GM12878 (cell line): ENCODE results near the gene VAV2. TPM values are rescaled to one million over a fixed set of nuclear protein-coding genes. Genes with fewer than 3 reads are reported as not detected.
A peak's percentile ranks its signal among the peaks of the same experiment; 100 is the strongest.

Experiments
- ATAC-seq: fragments of 200-7000 bp; cut with Tn5 transposase; 3 replicates; pipeline ENCODE4 v1.9.1; 2020; ENCODE audit warnings: mild to moderate bottlenecking, moderate library complexity
- BruUV-seq: library from RNA; stranded (reverse); fragments of 400-500 nt; replicated peaks from 2 replicates; lab custom pipeline; 2021; lab: Mats Ljungman, UMichigan
- CTCF ChIA-PET: fragments of 300-600 bp; sonication (Branson Sonifier 250); formaldehyde crosslinking; extraction: SDS; loops from one replicate; lab custom pipeline; 2021; ENCODE audit warnings: inconsistent platforms; lab: Yijun Ruan, JAX
- POLR2A ChIA-PET: fragments of 350-600 bp; formaldehyde crosslinking; extraction: SDS; loops from one replicate; lab custom pipeline; 2021; ENCODE audit warnings: inconsistent platforms; lab: Charles Lee
- RAD21 ChIA-PET: fragments of 300-600 bp; sonication (Branson Sonifier 250); formaldehyde crosslinking; loops from one replicate; lab custom pipeline; 2023; ENCODE audit warnings: antibody characterized with exemption; ENCODE audit not compliant: unreplicated experiment; lab: Charles Lee
- SMC1A ChIA-PET: fragments of 300-600 bp; sonication (Branson Sonifier 250); formaldehyde crosslinking; loops from one replicate; lab custom pipeline; 2023; ENCODE audit not compliant: unreplicated experiment, uncharacterized antibody; lab: Charles Lee
- DNase-seq: peaks from one replicate; pipeline ENCODE4 v3.0.0-alpha.2; 2011; ENCODE audit warnings: low read depth, low spot score
- FAIRE-seq: peaks from 3 replicates; lab custom pipeline; 2011; peaks lifted over from hg19 to GRCh38; lab: Jason Lieb, UNC
- H2AFZ ChIP-seq: 2 replicates; pipeline ENCODE4 v1.6.0; 2011; ENCODE audit warnings: low read depth, low read length, control low read depth; ENCODE audit not compliant: control insufficient read depth
- H3K27ac ChIP-seq: 2 replicates; pipeline ENCODE4 v1.5.1; 2011; ENCODE audit warnings: control low read depth; ENCODE audit not compliant: control insufficient read depth, insufficient read depth
- H3K27me3 ChIP-seq, 2 experiments: replicated peaks in 1 of 2; 2 replicates each; pipeline versions ENCODE4 v1.6.0 to v1.6.1; 2011; ENCODE audit warnings: low read length in 1 of 2; ENCODE audit not compliant: control insufficient read depth in 2 of 2, insufficient read depth in 2 of 2
- H3K36me3 ChIP-seq, 2 experiments: 2 replicates each; pipeline ENCODE4 v1.5.1; 2011; ENCODE audit warnings: low read length in 1 of 2; ENCODE audit not compliant: control insufficient read depth in 2 of 2, insufficient read depth in 2 of 2
- H3K4me1 ChIP-seq: 2 replicates; pipeline ENCODE4 v1.6.1; 2011; ENCODE audit warnings: mild to moderate bottlenecking, low read length, moderate library complexity, mixed read lengths; ENCODE audit not compliant: control insufficient read depth, insufficient read depth
- H3K4me2 ChIP-seq: 2 replicates; pipeline ENCODE4 v1.6.0; 2011; ENCODE audit warnings: control low read depth; ENCODE audit not compliant: control insufficient read depth, insufficient read depth
- H3K4me3 ChIP-seq: fragments of 200-600 bp; sonication (generic); 2 replicates; pipeline ENCODE4 v1.5.1; 2016
- H3K79me2 ChIP-seq: 2 replicates; pipeline ENCODE4 v1.6.0; 2011; ENCODE audit warnings: low read length; ENCODE audit not compliant: control insufficient read depth, insufficient read depth
- H3K9ac ChIP-seq: 2 replicates; pipeline ENCODE4 v1.8.0; 2011; ENCODE audit warnings: low read length, control low read depth, mixed read lengths; ENCODE audit not compliant: control insufficient read depth, insufficient read depth
- H3K9me3 ChIP-seq: replicated peaks from 3 replicates; pipeline ENCODE4 v1.5.1; 2011; ENCODE audit warnings: mild to moderate bottlenecking, low read length; ENCODE audit not compliant: control insufficient read depth, insufficient read depth
- H4K20me1 ChIP-seq: 2 replicates; pipeline ENCODE4 v1.6.0; 2011; ENCODE audit not compliant: control insufficient read depth, insufficient read depth
- BHLHE40 ChIP-seq, 2 experiments: fragments of 450-650 bp in 1 of 2; IDR thresholded peaks; 2 replicates each; pipeline ENCODE4 v1.6.1; 2011 to 2017; ENCODE audit warnings: low read depth in 2 of 2, borderline replicate concordance in 1 of 2, improper control_type of control experiment in 1 of 2, low read length in 1 of 2, mild to moderate bottlenecking in 1 of 2
- CHD2 ChIP-seq: IDR thresholded peaks from 2 replicates; pipeline ENCODE4 v1.6.1; 2011; ENCODE audit warnings: low read depth, low read length, improper control_type of control experiment, borderline replicate concordance
- CREM ChIP-seq: IDR thresholded peaks from 2 replicates; pipeline ENCODE4 v1.6.1; 2014; ENCODE audit warnings: antibody characterized with exemption, low read depth
- DPF2 ChIP-seq: fragments of 450-650 bp; IDR thresholded peaks from 2 replicates; pipeline ENCODE4 v1.6.1; 2017; ENCODE audit warnings: mild to moderate bottlenecking
- ESRRA ChIP-seq: IDR thresholded peaks from 2 replicates; pipeline ENCODE4 v1.6.1; 2012; ENCODE audit warnings: mild to moderate bottlenecking, low read length, improper control_type of control experiment
- ETV6 ChIP-seq, 2 experiments: fragments of 450-650 bp in 1 of 2; IDR thresholded peaks in 1 of 2; conservative IDR thresholded peaks in 1 of 2; 2 replicates each; pipeline ENCODE4 v1.6.1; 2014; ENCODE audit warnings: antibody characterized with exemption in 1 of 2, borderline replicate concordance in 1 of 2, low read depth in 1 of 2, mild to moderate bottlenecking in 1 of 2, moderate library complexity in 1 of 2
- EZH2 ChIP-seq: IDR thresholded peaks from 2 replicates; pipeline ENCODE4 v1.6.1; 2012; ENCODE audit warnings: low read depth, mild to moderate bottlenecking, control low read depth, inconsistent platforms, low read length, borderline replicate concordance; ENCODE audit not compliant: control insufficient read depth
- GATAD2B ChIP-seq: fragments of 450-650 bp; conservative IDR thresholded peaks from 2 replicates; pipeline ENCODE4 v1.6.1; 2017; ENCODE audit warnings: low read depth, mild to moderate bottlenecking, moderate library complexity
- HCFC1 ChIP-seq: fragments of 150-350 bp; IDR thresholded peaks from 2 replicates; pipeline ENCODE4 v1.6.1; 2014; ENCODE audit warnings: low read length
- HDGF ChIP-seq: fragments of 450-650 bp; IDR thresholded peaks from 2 replicates; pipeline ENCODE4 v1.6.1; 2016; ENCODE audit warnings: antibody characterized with exemption
- IKZF1 ChIP-seq: fragments of 450-650 bp; conservative IDR thresholded peaks from 2 replicates; pipeline ENCODE4 v1.6.1; 2017; ENCODE audit warnings: antibody characterized with exemption, mild to moderate bottlenecking
- IRF5 ChIP-seq: fragments of 450-650 bp; IDR thresholded peaks from 2 replicates; pipeline ENCODE4 v1.6.1; 2017; ENCODE audit warnings: borderline replicate concordance
- LARP7 ChIP-seq: fragments of 450-650 bp; IDR thresholded peaks from 2 replicates; pipeline ENCODE4 v1.6.1; 2017; ENCODE audit warnings: mild to moderate bottlenecking
- NFXL1 ChIP-seq: fragments of 450-650 bp; IDR thresholded peaks from 2 replicates; pipeline ENCODE4 v1.6.1; 2017; ENCODE audit warnings: antibody characterized with exemption, mild to moderate bottlenecking, borderline replicate concordance
- NFYA ChIP-seq: IDR thresholded peaks from 2 replicates; pipeline ENCODE4 v1.6.1; 2011; ENCODE audit warnings: low read depth, mild to moderate bottlenecking, low read length, improper control_type of control experiment, borderline replicate concordance
- POLR2AphosphoS2 ChIP-seq: IDR thresholded peaks from 2 replicates; pipeline ENCODE4 v1.6.1; 2011; ENCODE audit warnings: low read depth, mild to moderate bottlenecking, low read length, improper control_type of control experiment, moderate library complexity
- SPI1 ChIP-seq: IDR thresholded peaks from 2 replicates; pipeline ENCODE4 v1.6.1; 2011; ENCODE audit warnings: low read depth, mild to moderate bottlenecking, low read length, moderate library complexity, borderline replicate concordance; ENCODE audit not compliant: insufficient read depth
- SREBF1 ChIP-seq: IDR thresholded peaks from 2 replicates; pipeline ENCODE4 v1.6.1; 2012; ENCODE audit warnings: mild to moderate bottlenecking, low read length
- TBL1XR1 ChIP-seq: IDR thresholded peaks from 2 replicates; pipeline ENCODE4 v1.6.1; 2012; ENCODE audit warnings: low read depth, low read length, improper control_type of control experiment
- YBX1 ChIP-seq: fragments of 450-650 bp; IDR thresholded peaks from 2 replicates; pipeline ENCODE4 v1.6.1; 2016; ENCODE audit warnings: antibody characterized with exemption
- WGBS: methylation state at CpG from one replicate; pipeline ENCODE4 v1.1.6; 2016; ENCODE audit warnings: low lambda C conversion rate; ENCODE audit not compliant: insufficient replicate concordance, insufficient coverage; ENCODE audit errors: missing lambda C conversion rate; 5-methylcytosine and 5-hydroxymethylcytosine counted together
- in situ Hi-C: fragments of 300-500 bp; cut with MboI; formaldehyde crosslinking; loops from 9 replicates; pipeline ENCODE4 v1.14.3; 2018; ENCODE audit warnings: mixed read lengths
- intact Hi-C: fragments of 100-400 bp; cut with micrococcal nuclease; formaldehyde crosslinking; loops from one replicate; pipeline ENCODE4 v1.14.2; 2022; ENCODE audit not compliant: unreplicated experiment
- polyA plus RNA-seq, 11 experiments: library from polyadenylated mRNA; depleted of rRNA in 4 of 11; unstranded in 6 of 11; stranded (reverse) in 5 of 11; fragments of >200 nt; fragmentation: Nextera tagmentation in 4 of 11; fragmentation: Illumina TruSeq in 1 of 11; extraction: Ambion mirVana in 4 of 11; extraction: Trizol in 1 of 11; gene quantifications; 1 replicate in 1 of 11; 2 replicates in 10 of 11; pipeline versions ENCODE4 v1.2.1 to v1.2.3, GENCODE V29; 2011 to 2016; ENCODE audit warnings: inconsistent platforms in 2 of 11, missing spikeins in 2 of 11, low read depth in 1 of 11
- total RNA-seq, 4 experiments: library from RNA; depleted of rRNA in 3 of 4; stranded (reverse); fragments of >200 nt in 3 of 4; fragmentation: Illumina TruSeq in 1 of 4; extraction: Trizol in 1 of 4; gene quantifications; 2 replicates each; pipeline versions ENCODE4 v1.2.1 to v1.2.3, GENCODE V29; 2013 to 2021
- TF ChIP-seq, protein P1 (sequence below): fragments of 450-650 bp; formaldehyde crosslinking; IDR thresholded peaks from 2 replicates; pipeline ENCODE4 v1.4.0; 2020; ENCODE audit warnings: mild to moderate bottlenecking, moderate library complexity

VAV2 gene
- total and polyA plus RNA-seq, 10 of the 15 experiments (the other 5 are each of a cell fraction or from before 2014, with no cell fraction given): 0.13 to 43.9 (median 16.9) TPM

DNA sequence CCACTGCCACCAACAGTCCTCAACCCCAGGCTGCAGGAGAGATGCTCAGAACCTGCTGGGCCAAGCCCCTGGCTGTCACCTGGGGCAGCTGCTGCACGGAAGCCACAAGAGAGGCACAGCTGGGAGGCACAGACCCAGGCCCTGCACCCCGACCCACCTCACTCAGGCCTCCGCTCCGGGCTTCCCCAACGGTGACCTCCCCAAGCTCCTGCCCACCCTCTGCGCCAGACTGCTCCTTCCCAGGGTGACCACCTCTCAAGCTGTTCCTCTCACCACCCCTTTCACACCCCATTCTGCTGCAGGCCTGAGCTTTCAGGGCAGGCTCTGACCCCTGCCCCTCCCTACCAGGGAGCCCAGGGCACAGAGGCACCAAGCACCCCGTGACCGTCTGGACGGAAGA, 33.0 kb downstream of the VAV2 start:
- no peak for FAIRE-seq
- Histone ChIP-seq H4K20me1 (no peaks in the 10 kb centered on the region), H3K36me3 (peaks cover 0 to 4% of the 10 kb centered on the region in 2 experiments; a peak in 2 of 4 replicates), H3K9ac (peak overlapping the region; percentile 65), H3K79me2 (peaks cover 81% of the 10 kb centered on the region), H3K4me2 (peak overlapping the region; percentile 95), H3K27me3 (no peaks in the 10 kb centered on the region), H3K4me1 (peaks cover 62% of the 10 kb centered on the region), H3K4me3 (peak overlapping the region; percentile 64; the same call in 1 of the 2 replicates), H3K27ac (peak overlapping the region; percentile 88), H2AFZ (no peak overlapping the region), H3K9me3 (no peaks in the 10 kb centered on the region)
- in situ Hi-C loops: no loop called here
- ChIA-PET POLR2A (interaction anchor here (0.7 to 2.1 kb wide), 3 partner anchors 9 to 32 kb away, joined by 3 to 14 read pairs (median 6); no protein-coding TSS in a partner anchor), SMC1A (interaction anchor here (0.6 to 3.3 kb wide), 4 partner anchors 13 to 32 kb away, joined by 3 to 11 read pairs (median 4); no protein-coding TSS in a partner anchor), RAD21 (interaction anchor here (0.8 to 4.9 kb wide), 4 partner anchors 14 to 137 kb away, joined by 4 to 32 read pairs (median 6); no protein-coding TSS in a partner anchor), CTCF (interaction anchor here (1.3 to 1.6 kb wide), 2 partner anchors 34 to 177 kb away, joined by 4 to 5 read pairs; no protein-coding TSS in a partner anchor)
- intact Hi-C loops: no loop called here
- no TSS peak for BruUV-seq
- peak; percentile 5; the same call in 2 of the 3 replicates for ATAC-seq
- no peak for DNase-seq
- 7% methylated on average over 9 of the region's 9 CpGs for WGBS
- TF ChIP-seq IRF5 (no peak), IKZF1 (peak; percentile 11; the same call in 1 of the 2 replicates), EZH2 (no peak), POLR2AphosphoS2 (no peak), SPI1 (no peak), HDGF (peak; percentile 43; the same call in 1 of the 2 replicates), ETV6 (conservative IDR thresholded peaks at IDR 0.05 in 1 of 2, IDR thresholded peaks at IDR 0.05 in 1 of 2; ENCODE audit: borderline replicate concordance in 1 of 2, low read depth in 1 of 2) (no peak), HCFC1 (no peak), TBL1XR1 (no peak), YBX1 (no peak), CHD2 (no peak), NFYA (no peak), DPF2 (no peak; the same call in 1 of the 2 replicates), SREBF1 (no peak), NFXL1 (no peak), ESRRA (no peak), GATAD2B (peak; percentile 43; the same call in 1 of the 2 replicates), LARP7 (0 out of 2 replicates have a peak, but pooled peaks have one; percentile 19), CREM (no peak), BHLHE40 (IDR thresholded peaks at IDR 0.05; ENCODE audit: borderline replicate concordance in 1 of 2, low read depth in 2 of 2, low read length in 1 of 2) (no peak)
- TF ChIP-seq, protein P1, sequence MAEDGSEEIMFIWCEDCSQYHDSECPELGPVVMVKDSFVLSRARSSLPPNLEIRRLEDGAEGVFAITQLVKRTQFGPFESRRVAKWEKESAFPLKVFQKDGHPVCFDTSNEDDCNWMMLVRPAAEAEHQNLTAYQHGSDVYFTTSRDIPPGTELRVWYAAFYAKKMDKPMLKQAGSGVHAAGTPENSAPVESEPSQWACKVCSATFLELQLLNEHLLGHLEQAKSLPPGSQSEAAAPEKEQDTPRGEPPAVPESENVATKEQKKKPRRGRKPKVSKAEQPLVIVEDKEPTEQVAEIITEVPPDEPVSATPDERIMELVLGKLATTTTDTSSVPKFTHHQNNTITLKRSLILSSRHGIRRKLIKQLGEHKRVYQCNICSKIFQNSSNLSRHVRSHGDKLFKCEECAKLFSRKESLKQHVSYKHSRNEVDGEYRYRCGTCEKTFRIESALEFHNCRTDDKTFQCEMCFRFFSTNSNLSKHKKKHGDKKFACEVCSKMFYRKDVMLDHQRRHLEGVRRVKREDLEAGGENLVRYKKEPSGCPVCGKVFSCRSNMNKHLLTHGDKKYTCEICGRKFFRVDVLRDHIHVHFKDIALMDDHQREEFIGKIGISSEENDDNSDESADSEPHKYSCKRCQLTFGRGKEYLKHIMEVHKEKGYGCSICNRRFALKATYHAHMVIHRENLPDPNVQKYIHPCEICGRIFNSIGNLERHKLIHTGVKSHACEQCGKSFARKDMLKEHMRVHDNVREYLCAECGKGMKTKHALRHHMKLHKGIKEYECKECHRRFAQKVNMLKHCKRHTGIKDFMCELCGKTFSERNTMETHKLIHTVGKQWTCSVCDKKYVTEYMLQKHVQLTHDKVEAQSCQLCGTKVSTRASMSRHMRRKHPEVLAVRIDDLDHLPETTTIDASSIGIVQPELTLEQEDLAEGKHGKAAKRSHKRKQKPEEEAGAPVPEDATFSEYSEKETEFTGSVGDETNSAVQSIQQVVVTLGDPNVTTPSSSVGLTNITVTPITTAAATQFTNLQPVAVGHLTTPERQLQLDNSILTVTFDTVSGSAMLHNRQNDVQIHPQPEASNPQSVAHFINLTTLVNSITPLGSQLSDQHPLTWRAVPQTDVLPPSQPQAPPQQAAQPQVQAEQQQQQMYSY: no peak
